ENCODE results near the gene TEX14. TPM values are rescaled to one million over a fixed set of nuclear protein-coding genes. Genes with fewer than 3 reads are reported as not detected.

TEX14 gene
- total and polyA plus RNA-seq, 2 donors (not counting 3 experiments of a cell fraction or from before 2014, with no cell fraction given) = 0.10 TPM; not detected in 1

- H3K36me3 ChIP-seq (ENCODE audit: control insufficient read depth in 2 of 2, extremely low read depth in 1 of 2, insufficient read depth in 2 of 2, low read length in 2 of 2) = no peaks in the 10 kb centered on the region
- BruUV-seq (replicated peaks) = no TSS peak
- H2AFZ ChIP-seq (ENCODE audit: low read depth, low read length) = no peak overlapping the region
- H3K9me1 ChIP-seq (replicated peaks; ENCODE audit: control insufficient read depth, extremely low read depth, insufficient read depth, low read length) = no peaks in the 10 kb centered on the region
- H4K20me1 ChIP-seq (replicated peaks; ENCODE audit: control insufficient read depth, extremely low read depth, insufficient read depth, low read length) = no peaks in the 10 kb centered on the region
- ChIA-PET POLR2A (interaction anchor here (0.6 kb wide), 1 partner anchor 25 kb away, joined by 3 read pairs; no protein-coding TSS in a partner anchor), CTCF (no interaction called here)
- dilution Hi-C loops (cut with MboI; ENCODE audit: extremely low pct_ligation_motif_present, low sequenced_read_pairs) = no loop called here
- no peak overlapping the region for H3K27ac ChIP-seq (ENCODE audit: insufficient read depth, low read depth, low read length)
- H3K79me2 ChIP-seq (ENCODE audit: control insufficient read depth, insufficient read depth, low read length) = no peaks in the 10 kb centered on the region
- H3K4me1 ChIP-seq (ENCODE audit: control insufficient read depth, extremely low read depth, insufficient read depth, low read length) = no peaks in the 10 kb centered on the region
- H3K27me3 ChIP-seq (ENCODE audit: control insufficient read depth in 2 of 2, insufficient read depth in 2 of 2, low read length in 2 of 2) = no peaks in the 10 kb centered on the region
- no peak overlapping the region for H3K4me2 ChIP-seq (ENCODE audit: insufficient read depth, low read length)
- TF ChIP-seq MYC (IDR thresholded peaks at IDR 0.05; ENCODE audit: low read depth, low read length) (no peak), JUN (IDR thresholded peaks at IDR 0.05; ENCODE audit: borderline replicate concordance, insufficient read depth, insufficient read length, low read depth) (no peak), GATA2 (IDR thresholded peaks at IDR 0.05; ENCODE audit: insufficient read depth, insufficient read length, low read depth, low read length) (no peak), POLR2A (IDR thresholded peaks at IDR 0.05; ENCODE audit: low read depth, low read length) (no peak), EZH2 (IDR thresholded peaks at IDR 0.05; ENCODE audit: borderline replicate concordance, low read depth, low read length, severe bottlenecking) (no peak), MAX (IDR thresholded peaks at IDR 0.05; ENCODE audit: insufficient read depth, insufficient read length) (no peak), POLR2AphosphoS5 (IDR thresholded peaks at IDR 0.05; ENCODE audit: insufficient read depth, low read depth, low read length) (no peak), FOS (IDR thresholded peaks at IDR 0.05; ENCODE audit: borderline replicate concordance, insufficient read depth, low read length) (no peak)
- TF ChIP-seq, protein P1, sequence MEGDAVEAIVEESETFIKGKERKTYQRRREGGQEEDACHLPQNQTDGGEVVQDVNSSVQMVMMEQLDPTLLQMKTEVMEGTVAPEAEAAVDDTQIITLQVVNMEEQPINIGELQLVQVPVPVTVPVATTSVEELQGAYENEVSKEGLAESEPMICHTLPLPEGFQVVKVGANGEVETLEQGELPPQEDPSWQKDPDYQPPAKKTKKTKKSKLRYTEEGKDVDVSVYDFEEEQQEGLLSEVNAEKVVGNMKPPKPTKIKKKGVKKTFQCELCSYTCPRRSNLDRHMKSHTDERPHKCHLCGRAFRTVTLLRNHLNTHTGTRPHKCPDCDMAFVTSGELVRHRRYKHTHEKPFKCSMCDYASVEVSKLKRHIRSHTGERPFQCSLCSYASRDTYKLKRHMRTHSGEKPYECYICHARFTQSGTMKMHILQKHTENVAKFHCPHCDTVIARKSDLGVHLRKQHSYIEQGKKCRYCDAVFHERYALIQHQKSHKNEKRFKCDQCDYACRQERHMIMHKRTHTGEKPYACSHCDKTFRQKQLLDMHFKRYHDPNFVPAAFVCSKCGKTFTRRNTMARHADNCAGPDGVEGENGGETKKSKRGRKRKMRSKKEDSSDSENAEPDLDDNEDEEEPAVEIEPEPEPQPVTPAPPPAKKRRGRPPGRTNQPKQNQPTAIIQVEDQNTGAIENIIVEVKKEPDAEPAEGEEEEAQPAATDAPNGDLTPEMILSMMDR (IDR thresholded peaks at IDR 0.05; ENCODE audit: extremely low read depth in 1 of 2, insufficient read depth in 1 of 2, low read depth in 1 of 2, low read length in 2 of 2) = no peak
- no peak overlapping the region for H3K4me3 ChIP-seq (replicated peaks in 1 of 3; ENCODE audit: insufficient read depth in 1 of 3, low read depth in 1 of 3, low read length in 3 of 3)
- intact Hi-C loops (cut with micrococcal nuclease) = no loop called here
- no peaks in the 10 kb centered on the region for H3K9me3 ChIP-seq (replicated peaks; ENCODE audit: control insufficient read depth, insufficient read depth, low read length)
- no peak overlapping the region for H3K9ac ChIP-seq (replicated peaks; ENCODE audit: extremely low read depth, insufficient read depth, low read length)
- FAIRE-seq = no peak
- DNase-seq (ENCODE audit: low read depth, low spot score) = no peak
Observed at GRCh38 chr17:58730937-58731336, 39.1 kb upstream of the TEX14 start.

Measured in endothelial cell of umbilical vein (primary cell).